HL-60 (cell line): ENCODE data around the gene SLF1.

Experiments
- DNase-seq, 2 experiments: peaks; one replicate each; pipeline ENCODE4 v3.0.0-alpha.2; 2010 to 2020; ENCODE audit warnings: low read depth in 1 of 2, low spot score in 1 of 2
- H3K27ac ChIP-seq: fragments of 250-450 bp; sonication (Bioruptor Pico); replicated peaks from 2 replicates; pipeline ENCODE4 v1.5.1; 2020; ENCODE audit warnings: mild to moderate bottlenecking, moderate library complexity
- H3K27me3 ChIP-seq: fragments of 250-450 bp; sonication (Bioruptor Pico); 2 replicates; pipeline ENCODE4 v1.5.1; 2021; ENCODE audit warnings: mild to moderate bottlenecking, moderate library complexity; ENCODE audit not compliant: insufficient read depth, poor library complexity, severe bottlenecking
- H3K4me3 ChIP-seq: replicated peaks from 2 replicates; pipeline ENCODE4 v1.5.1; 2011; ENCODE audit warnings: mild to moderate bottlenecking, control low read depth, low read length; ENCODE audit not compliant: insufficient read depth
- CTCF ChIP-seq: IDR thresholded peaks from one replicate; pipeline ENCODE4 v1.5.1; 2011; ENCODE audit warnings: low read length, control low read depth, inconsistent platforms; ENCODE audit not compliant: insufficient read depth
- GABPA ChIP-seq: IDR thresholded peaks from 2 replicates; pipeline ENCODE4 v1.6.1; 2012; ENCODE audit warnings: low read depth
- POLR2AphosphoS5 ChIP-seq: IDR thresholded peaks from 2 replicates; pipeline ENCODE4 v1.6.1; 2012; ENCODE audit warnings: low read depth
- SPI1 ChIP-seq: IDR thresholded peaks from 2 replicates; pipeline ENCODE4 v1.6.1; 2012; ENCODE audit warnings: low read depth, mild to moderate bottlenecking, borderline replicate concordance
- TF ChIP-seq, protein P1 (sequence below): IDR thresholded peaks from 2 replicates; pipeline ENCODE4 v1.6.1; 2012; ENCODE audit warnings: low read depth; ENCODE audit not compliant: insufficient replicate concordance

The SLF1 gene

GRCh38 chr5:94577466-94578245, 40.8 kb upstream of the SLF1 start:
- Histone ChIP-seq H3K27me3 (no peaks in the 10 kb centered on the region), H3K27ac (no peak overlapping the region), H3K4me3 (no peak overlapping the region)
- DNase-seq: no peak
- TF ChIP-seq CTCF: no peak
- TF ChIP-seq POLR2AphosphoS5: no peak
- TF ChIP-seq, protein P1, sequence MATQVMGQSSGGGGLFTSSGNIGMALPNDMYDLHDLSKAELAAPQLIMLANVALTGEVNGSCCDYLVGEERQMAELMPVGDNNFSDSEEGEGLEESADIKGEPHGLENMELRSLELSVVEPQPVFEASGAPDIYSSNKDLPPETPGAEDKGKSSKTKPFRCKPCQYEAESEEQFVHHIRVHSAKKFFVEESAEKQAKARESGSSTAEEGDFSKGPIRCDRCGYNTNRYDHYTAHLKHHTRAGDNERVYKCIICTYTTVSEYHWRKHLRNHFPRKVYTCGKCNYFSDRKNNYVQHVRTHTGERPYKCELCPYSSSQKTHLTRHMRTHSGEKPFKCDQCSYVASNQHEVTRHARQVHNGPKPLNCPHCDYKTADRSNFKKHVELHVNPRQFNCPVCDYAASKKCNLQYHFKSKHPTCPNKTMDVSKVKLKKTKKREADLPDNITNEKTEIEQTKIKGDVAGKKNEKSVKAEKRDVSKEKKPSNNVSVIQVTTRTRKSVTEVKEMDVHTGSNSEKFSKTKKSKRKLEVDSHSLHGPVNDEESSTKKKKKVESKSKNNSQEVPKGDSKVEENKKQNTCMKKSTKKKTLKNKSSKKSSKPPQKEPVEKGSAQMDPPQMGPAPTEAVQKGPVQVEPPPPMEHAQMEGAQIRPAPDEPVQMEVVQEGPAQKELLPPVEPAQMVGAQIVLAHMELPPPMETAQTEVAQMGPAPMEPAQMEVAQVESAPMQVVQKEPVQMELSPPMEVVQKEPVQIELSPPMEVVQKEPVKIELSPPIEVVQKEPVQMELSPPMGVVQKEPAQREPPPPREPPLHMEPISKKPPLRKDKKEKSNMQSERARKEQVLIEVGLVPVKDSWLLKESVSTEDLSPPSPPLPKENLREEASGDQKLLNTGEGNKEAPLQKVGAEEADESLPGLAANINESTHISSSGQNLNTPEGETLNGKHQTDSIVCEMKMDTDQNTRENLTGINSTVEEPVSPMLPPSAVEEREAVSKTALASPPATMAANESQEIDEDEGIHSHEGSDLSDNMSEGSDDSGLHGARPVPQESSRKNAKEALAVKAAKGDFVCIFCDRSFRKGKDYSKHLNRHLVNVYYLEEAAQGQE: no peak
- TF ChIP-seq SPI1: no peak
- TF ChIP-seq GABPA: no peak

DNA sequence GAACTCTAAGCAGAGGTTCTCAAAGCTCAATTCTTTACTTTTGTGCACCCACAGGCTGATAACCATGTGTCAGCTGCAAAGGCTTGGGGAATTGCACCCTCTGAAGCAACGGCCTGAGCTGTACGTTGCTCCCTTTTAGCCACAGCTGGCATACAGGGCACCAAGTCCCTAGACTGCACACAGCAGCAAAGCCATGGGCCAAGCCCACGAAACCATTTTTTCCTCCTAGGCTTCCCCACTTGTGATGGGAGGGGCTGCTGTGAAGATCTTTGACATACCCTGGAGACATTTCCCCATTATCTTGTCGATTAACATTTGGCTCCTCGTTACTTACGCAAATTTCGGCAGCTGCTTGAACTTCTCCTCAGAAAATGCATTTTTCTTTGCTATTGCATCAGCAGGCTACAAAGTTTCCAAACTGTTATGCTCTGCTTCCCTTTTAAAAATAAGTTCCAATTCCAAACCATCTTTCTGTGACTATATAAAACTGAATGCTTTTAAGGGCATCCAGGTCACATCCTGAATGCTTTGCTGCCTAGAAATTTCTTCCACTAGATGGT, 23.1 kb upstream of the SLF1 start:
- no peak for TF ChIP-seq GABPA
- Histone ChIP-seq H3K4me3 (no peak overlapping the region; the same call in 1 of the 2 replicates), H3K27ac (peak overlapping the region; percentile 83), H3K27me3 (no peaks in the 10 kb centered on the region)
- peak; percentile 70 to 77 for DNase-seq

DNA sequence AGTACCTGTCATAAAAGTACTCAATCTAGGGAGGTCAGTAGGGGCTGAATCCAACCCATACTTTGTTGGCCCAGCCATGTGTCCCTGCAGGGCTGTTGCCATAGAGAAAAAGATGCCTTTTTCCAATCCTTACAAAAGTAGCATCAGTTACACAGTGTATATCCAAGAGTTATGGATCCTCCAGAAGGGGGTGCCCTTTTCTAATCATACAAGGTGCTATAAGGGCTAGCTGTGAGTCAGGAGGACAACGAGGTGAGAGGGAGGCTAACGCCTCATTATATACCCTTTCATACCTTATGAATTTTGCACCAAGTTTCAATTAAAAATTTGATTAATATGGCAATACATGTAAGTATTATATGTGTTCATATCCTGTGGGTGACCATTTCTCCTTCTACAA, 4.9 kb upstream of the SLF1 start:
- TF ChIP-seq, protein P1: no peak
- no peak for TF ChIP-seq SPI1
- TF ChIP-seq GABPA: no peak
- no peak for TF ChIP-seq CTCF
- TF ChIP-seq POLR2AphosphoS5: no peak
- H3K27me3 ChIP-seq: no peaks in the 10 kb centered on the region
- no peak overlapping the region for H3K4me3 ChIP-seq
- no peak overlapping the region for H3K27ac ChIP-seq
- no peak for DNase-seq

DNA sequence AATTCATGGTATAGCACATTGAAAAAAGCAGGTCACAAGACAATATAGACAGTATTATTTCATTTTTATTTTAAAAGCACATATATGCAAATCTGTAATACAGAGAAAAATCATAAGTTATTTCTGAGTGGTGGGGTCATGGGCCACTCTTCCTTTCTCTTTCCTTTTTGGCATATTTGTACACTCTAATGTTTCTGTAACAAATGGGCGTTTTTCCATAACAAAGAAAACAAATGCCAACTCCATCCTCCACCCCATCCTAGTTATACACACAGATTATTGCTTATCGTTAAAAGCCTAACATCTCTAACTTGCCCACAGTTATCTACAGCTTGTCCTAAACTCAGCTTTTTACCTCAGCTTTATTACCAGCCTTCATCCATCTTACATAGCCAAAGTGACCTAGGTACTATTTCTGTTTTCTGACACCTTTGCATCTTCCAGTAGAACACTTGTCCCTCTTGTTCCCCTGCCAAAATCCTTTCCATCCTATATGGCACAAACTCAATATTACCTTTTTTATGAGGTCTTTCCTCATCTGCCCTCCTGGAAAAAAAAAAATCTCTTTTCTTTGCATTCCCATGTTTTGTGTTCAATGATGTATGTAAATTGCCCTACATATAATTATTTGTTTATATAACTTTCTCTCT, 4.2 kb upstream of the SLF1 start:
- Histone ChIP-seq H3K27me3 (no peaks in the 10 kb centered on the region), H3K4me3 (no peak overlapping the region), H3K27ac (no peak overlapping the region)
- no peak for TF ChIP-seq CTCF
- no peak for TF ChIP-seq SPI1
- TF ChIP-seq POLR2AphosphoS5: no peak
- TF ChIP-seq GABPA: no peak
- TF ChIP-seq, protein P1: no peak
- no peak for DNase-seq
